Stimulated activated CD4-positive, alpha-beta T cell treated with anti-CD3 and anti-CD28 coated beads, Interleukin-4, amount 100 ng/mL, for 4 hours (primary cell): ENCODE measurements around the gene SAGE1.
"Not testable (repeated sequence)": the region's sequence is repeated elsewhere in the genome, so short reads cannot be mapped to it uniquely, and the experiment has no call there.

Source experiments
- DNase-seq, 2 experiments: peaks; one replicate each; pipeline ENCODE4 v3.0.0-alpha.2; 2020

SAGE1 gene

DNA sequence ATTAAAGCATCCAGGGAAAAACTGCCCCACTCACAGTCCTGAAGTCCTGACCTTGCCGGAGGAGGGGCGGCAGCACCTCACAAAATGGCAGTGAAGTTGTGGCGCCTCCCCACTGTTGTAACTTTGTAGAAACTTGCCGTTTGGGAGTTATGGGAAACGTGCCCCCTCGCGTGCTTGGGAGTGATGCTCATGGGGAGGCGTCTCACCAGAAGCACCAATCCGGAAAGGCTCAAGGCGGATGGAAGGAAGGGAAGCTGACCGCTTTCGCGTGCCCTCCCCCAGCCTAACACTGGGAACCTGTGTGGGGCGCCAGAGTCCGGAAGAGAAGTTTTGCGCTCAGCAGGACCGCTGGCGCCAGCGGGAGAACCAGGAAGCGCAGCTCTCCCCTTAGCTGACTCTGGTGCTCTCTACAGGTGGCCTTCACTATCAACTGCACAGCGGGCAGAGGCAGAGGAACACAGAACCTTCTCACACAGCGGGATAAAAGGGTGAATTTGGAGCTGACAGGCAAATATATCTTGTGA lies at the start of gene SAGE1, which contains the start of gene CT45A10:
TSS of gene SAGE1 (plus strand) at position 423 of the 524 bp plus-strand sequence. CDS start 2,527 bp downstream, outside the sequence.
TSS of gene CT45A10 (minus strand) at position 151 of the 524 bp plus-strand sequence. CDS start 8,100 bp downstream, outside the sequence.
- DNase-seq: no peak

DNA sequence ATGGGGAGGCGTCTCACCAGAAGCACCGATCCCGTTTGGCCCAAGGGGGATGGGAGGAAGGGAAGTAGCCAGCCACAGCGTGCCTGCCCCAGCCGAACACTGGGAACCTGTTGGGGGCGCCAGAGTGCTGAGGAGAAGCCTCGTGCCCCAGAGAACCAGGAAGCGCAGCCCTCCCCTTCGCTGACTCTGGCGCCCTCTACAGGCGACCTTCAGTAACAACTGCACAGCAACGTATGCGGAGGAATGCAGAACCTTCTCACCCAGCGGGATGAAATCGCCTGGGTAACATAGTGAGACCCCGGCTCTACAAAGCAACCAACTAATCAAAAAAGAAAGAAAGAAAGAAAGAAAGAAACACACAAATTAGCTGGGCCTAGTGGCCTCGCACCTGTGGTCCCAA lies 39.1 kb upstream of the SAGE1 start, which contains the start of gene CT45A8:
TSS of gene CT45A8 (minus strand) at position 101 of the 400 bp plus-strand sequence. CDS start 3,755 bp downstream, outside the sequence.
- not testable (repeated sequence) for DNase-seq

- DNase-seq: not testable (repeated sequence)
Measured at GRCh38 chrX:135871712-135872111, 21.8 kb upstream of the SAGE1 start, which contains the start of gene CT45A9. Gene CT45A9 (minus strand): TSS chrX:135871812. CDS start chrX:135868061, 3,751 bp downstream.

GRCh38 chrX:135882741-135883140 lies 10.8 kb upstream of the SAGE1 start:
- not testable (repeated sequence) for DNase-seq

GRCh38 chrX:135888230-135888629 lies 5.3 kb upstream of the SAGE1 start:
- DNase-seq: not testable (repeated sequence)

DNA sequence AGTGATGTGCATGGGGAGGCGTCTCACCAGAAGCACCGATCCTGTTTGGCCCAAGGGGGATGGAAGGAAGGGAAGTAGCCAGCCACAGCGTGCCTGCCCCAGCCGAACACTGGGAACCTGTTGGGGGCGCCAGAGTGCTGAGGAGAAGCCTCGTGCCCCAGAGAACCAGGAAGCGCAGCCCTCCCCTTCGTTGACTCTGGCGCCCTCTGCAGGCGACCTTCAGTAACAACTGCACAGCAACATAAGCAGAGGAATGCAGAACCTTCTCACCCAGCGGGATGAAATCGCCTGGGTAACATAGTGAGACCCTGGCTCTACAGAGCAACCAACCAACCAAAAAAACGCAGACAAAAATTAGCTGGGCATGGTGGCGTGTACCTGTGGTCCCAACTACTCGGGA lies 4.5 kb upstream of the SAGE1 start:
- peak in 1 of 2 experiments; percentile 5 for DNase-seq

- no peak for DNase-seq
Measured at GRCh38 chrX:135890087-135890585, 3.4 kb upstream of the SAGE1 start.

- DNase-seq: no peak
Measured at GRCh38 chrX:135892781-135893180, 735 bp upstream of the SAGE1 start.

DNA sequence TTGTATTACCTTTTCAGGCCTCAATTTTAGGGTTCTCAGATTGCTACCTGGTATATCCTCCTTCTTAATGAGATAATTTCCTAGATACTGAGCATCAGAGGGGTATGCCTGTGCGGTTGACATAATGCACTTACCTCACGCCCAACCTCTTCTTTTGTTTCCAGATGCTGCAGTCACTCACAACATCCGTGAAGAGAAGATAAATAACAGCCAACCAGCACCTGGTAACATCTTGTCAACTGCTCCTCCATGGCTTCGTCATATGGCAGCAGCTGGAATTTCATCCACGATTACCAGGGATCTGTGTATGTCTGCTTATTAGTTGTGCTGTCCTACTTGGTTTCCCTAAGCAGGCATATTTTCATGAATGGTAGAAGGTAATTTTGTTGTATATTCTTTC lies 16.7 kb downstream of the SAGE1 start:
- no peak for DNase-seq

DNA sequence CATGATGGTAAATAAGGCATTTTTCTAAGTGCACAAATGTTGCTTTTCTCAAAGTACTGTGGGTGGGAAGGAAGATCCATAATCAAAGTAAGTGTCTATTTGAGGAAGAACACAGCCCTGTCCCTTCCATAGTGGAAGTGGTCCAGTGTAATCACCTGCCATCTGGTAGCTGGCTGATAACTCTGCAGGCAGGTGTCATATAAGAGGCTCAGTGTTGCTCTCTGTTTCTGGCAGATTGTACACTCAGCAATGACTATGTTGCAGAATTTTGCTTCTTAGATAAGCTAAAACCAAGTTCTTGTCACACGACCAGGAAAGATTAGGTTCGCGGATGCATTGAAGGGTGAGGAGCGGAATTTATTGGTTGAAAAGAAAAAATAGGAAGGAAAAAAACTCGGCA lies 20.9 kb downstream of the SAGE1 start:
- no peak for DNase-seq

DNA sequence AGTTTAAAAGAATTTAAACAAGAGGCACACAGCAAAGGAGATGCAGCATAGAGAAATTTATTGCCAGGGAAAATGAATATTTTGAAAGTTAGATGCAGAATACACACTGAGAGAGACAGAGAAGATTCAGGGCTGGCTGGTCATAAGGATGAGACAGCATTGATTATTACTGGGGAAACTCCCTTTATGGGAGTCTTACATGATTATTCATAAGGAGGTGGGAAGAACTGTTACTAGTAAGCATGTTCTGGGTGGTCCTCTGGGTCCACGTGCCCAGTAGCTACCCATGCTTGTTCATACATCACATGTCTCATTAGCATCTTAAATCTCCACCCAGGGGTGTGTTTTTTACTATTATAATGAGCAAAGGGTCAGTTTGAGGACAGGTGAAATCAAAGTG lies 27.0 kb downstream of the SAGE1 start:
- not testable (repeated sequence) for DNase-seq

- no peak for DNase-seq
Measured at GRCh38 chrX:135923353-135923752, 29.8 kb downstream of the SAGE1 start.

GRCh38 chrX:135927897-135928296 lies 34.4 kb downstream of the SAGE1 start:
- no peak for DNase-seq

DNA sequence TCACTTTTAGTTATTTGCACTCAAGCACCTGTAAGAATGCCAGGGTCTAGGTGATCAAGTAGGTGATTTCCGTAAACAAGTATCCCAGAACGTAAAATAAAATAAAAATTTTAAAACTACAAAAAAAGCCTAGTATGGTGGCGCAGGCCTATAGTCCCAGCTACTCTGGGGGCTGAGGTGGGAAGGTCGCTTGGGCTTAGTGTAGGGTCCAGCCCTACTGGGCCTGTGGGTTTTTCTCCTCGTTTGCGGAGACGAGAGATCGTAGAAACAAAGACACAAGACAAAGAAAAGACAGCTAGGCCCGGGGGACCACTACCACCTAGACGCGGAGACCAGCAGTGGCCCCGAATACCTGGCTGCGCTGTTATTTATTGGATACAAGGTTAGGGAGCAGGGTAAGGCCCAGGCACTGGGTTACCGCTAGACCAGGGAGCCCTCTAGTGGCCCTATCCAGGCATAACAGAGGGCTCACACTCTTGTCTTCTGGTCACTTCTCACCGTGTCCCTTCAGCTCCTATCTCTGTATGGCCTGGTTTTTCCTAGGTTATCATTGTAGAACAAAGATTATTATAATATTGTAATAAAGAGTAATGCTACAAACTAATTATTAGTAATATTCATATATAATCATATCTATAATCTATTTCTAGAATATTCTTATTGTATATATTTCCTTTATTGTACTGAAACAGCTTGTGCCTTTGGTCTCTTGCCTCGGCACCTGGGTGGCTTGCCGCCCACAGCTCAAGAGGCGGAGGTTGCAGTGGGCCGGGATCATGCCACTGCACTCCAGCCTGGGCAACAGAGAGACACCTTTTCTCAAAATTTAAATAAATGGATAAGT lies 38.4 kb downstream of the SAGE1 start:
- peak; percentile 2 to 20 for DNase-seq

- no peak for DNase-seq
Measured at GRCh38 chrX:135944486-135944885, 51.0 kb downstream of the SAGE1 start.

- no peak for DNase-seq
Measured at GRCh38 chrX:135951291-135951690, 57.8 kb downstream of the SAGE1 start.
